Liver (tissue), 3 donors: Measurements from ENCODE around the gene NFATC1.

Experiments used
- RAD21 ChIP-seq, 2 donors: IDR thresholded peaks; 2 replicates each; pipeline ENCODE4 v1.6.1; 2016; ENCODE audit warnings: antibody characterized with exemption in 2 of 2, mild to moderate bottlenecking in 2 of 2
- TAF1 ChIP-seq: conservative IDR thresholded peaks from 2 replicates; pipeline ENCODE4 v1.6.1; 2016; ENCODE audit warnings: antibody characterized with exemption, mild to moderate bottlenecking
- TF ChIP-seq, protein P1 (sequence below): fragments of 150-350 bp; IDR thresholded peaks from 2 replicates; pipeline ENCODE4 v1.5.1; 2017; ENCODE audit warnings: improper control_type of control experiment, low read depth, low read length; ENCODE audit not compliant: missing input control
- TF ChIP-seq, protein P2 (sequence below): IDR thresholded peaks from 2 replicates; pipeline ENCODE4 v1.6.1; 2016; ENCODE audit warnings: antibody characterized with exemption, mild to moderate bottlenecking
- TF ChIP-seq, protein P3 (sequence below): IDR thresholded peaks from 2 replicates; pipeline ENCODE4 v1.6.1; 2016; ENCODE audit warnings: antibody characterized with exemption
- TF ChIP-seq, protein P4 (sequence below): IDR thresholded peaks from 2 replicates; pipeline ENCODE4 v1.6.1; 2016; ENCODE audit warnings: antibody characterized with exemption
- donor health status: healthy.
- donor health status: healthy.

DNA sequence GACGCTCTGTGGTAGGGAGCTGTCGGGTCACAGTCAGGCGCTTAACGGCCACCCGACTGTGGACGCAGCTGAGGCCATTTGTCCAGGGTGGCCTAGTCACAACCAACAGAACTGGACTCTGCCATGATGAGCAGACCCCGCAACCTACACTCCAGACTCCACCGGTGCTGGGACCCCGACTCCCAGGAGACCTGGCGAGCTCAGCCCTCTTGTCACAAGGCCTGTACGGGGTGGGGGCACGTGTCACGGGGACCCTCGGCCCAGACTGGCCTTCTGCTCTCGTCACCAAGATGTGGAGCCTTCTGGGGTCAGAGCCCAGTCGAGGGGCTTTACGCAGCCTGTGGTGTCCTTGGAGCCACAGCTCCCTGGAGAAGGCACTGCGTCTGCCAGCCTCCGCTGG, 22.5 kb downstream of the NFATC1 start:
- TF ChIP-seq, protein P1, sequence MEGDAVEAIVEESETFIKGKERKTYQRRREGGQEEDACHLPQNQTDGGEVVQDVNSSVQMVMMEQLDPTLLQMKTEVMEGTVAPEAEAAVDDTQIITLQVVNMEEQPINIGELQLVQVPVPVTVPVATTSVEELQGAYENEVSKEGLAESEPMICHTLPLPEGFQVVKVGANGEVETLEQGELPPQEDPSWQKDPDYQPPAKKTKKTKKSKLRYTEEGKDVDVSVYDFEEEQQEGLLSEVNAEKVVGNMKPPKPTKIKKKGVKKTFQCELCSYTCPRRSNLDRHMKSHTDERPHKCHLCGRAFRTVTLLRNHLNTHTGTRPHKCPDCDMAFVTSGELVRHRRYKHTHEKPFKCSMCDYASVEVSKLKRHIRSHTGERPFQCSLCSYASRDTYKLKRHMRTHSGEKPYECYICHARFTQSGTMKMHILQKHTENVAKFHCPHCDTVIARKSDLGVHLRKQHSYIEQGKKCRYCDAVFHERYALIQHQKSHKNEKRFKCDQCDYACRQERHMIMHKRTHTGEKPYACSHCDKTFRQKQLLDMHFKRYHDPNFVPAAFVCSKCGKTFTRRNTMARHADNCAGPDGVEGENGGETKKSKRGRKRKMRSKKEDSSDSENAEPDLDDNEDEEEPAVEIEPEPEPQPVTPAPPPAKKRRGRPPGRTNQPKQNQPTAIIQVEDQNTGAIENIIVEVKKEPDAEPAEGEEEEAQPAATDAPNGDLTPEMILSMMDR, result no peak
- TF ChIP-seq, protein P2, sequence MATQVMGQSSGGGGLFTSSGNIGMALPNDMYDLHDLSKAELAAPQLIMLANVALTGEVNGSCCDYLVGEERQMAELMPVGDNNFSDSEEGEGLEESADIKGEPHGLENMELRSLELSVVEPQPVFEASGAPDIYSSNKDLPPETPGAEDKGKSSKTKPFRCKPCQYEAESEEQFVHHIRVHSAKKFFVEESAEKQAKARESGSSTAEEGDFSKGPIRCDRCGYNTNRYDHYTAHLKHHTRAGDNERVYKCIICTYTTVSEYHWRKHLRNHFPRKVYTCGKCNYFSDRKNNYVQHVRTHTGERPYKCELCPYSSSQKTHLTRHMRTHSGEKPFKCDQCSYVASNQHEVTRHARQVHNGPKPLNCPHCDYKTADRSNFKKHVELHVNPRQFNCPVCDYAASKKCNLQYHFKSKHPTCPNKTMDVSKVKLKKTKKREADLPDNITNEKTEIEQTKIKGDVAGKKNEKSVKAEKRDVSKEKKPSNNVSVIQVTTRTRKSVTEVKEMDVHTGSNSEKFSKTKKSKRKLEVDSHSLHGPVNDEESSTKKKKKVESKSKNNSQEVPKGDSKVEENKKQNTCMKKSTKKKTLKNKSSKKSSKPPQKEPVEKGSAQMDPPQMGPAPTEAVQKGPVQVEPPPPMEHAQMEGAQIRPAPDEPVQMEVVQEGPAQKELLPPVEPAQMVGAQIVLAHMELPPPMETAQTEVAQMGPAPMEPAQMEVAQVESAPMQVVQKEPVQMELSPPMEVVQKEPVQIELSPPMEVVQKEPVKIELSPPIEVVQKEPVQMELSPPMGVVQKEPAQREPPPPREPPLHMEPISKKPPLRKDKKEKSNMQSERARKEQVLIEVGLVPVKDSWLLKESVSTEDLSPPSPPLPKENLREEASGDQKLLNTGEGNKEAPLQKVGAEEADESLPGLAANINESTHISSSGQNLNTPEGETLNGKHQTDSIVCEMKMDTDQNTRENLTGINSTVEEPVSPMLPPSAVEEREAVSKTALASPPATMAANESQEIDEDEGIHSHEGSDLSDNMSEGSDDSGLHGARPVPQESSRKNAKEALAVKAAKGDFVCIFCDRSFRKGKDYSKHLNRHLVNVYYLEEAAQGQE, result no peak
- TF ChIP-seq RAD21 (IDR thresholded peaks at IDR 0.05) (no peak), TAF1 (no peak)
- TF ChIP-seq, protein P3, sequence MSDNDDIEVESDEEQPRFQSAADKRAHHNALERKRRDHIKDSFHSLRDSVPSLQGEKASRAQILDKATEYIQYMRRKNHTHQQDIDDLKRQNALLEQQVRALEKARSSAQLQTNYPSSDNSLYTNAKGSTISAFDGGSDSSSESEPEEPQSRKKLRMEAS, result no peak
- TF ChIP-seq, protein P4, sequence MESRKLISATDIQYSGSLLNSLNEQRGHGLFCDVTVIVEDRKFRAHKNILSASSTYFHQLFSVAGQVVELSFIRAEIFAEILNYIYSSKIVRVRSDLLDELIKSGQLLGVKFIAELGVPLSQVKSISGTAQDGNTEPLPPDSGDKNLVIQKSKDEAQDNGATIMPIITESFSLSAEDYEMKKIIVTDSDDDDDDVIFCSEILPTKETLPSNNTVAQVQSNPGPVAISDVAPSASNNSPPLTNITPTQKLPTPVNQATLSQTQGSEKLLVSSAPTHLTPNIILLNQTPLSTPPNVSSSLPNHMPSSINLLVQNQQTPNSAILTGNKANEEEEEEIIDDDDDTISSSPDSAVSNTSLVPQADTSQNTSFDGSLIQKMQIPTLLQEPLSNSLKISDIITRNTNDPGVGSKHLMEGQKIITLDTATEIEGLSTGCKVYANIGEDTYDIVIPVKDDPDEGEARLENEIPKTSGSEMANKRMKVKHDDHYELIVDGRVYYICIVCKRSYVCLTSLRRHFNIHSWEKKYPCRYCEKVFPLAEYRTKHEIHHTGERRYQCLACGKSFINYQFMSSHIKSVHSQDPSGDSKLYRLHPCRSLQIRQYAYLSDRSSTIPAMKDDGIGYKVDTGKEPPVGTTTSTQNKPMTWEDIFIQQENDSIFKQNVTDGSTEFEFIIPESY, result no peak
